Subcutaneous abdominal adipose tissue (tissue), 5 donors: ENCODE data around the gene PECR.
"Not testable (repeated sequence)": the region's sequence is repeated elsewhere in the genome, so short reads cannot be mapped to it uniquely, and the experiment has no call there.

Source experiments
- H3K27ac ChIP-seq: one replicate; pipeline ENCODE4 v1.7.0; 2013; ENCODE audit warnings: low read depth, mild to moderate bottlenecking, inconsistent platforms, low read length, moderate library complexity
- H3K27me3 ChIP-seq, 5 donors: one replicate each; pipeline ENCODE4 v1.7.0; 2013; ENCODE audit warnings: low read length in 5 of 5, inconsistent platforms in 1 of 5; ENCODE audit not compliant: control insufficient read depth in 5 of 5, insufficient read depth in 4 of 5
- H3K36me3 ChIP-seq, 5 donors: one replicate each; pipeline ENCODE4 v1.7.0; 2013; ENCODE audit warnings: low read length in 5 of 5; ENCODE audit not compliant: control insufficient read depth in 5 of 5, insufficient read depth in 5 of 5
- H3K4me1 ChIP-seq, 5 donors: one replicate each; pipeline ENCODE4 v1.7.0; 2013; ENCODE audit warnings: low read length in 5 of 5, mild to moderate bottlenecking in 3 of 5, moderate library complexity in 1 of 5; ENCODE audit not compliant: control insufficient read depth in 5 of 5, insufficient read depth in 5 of 5
- H3K4me3 ChIP-seq, 5 donors: one replicate each; pipeline ENCODE4 v1.7.0; 2013; ENCODE audit warnings: low read length in 5 of 5, low read depth in 1 of 5
- H3K9ac ChIP-seq, 5 donors: one replicate each; pipeline ENCODE4 v1.7.0; 2013; ENCODE audit warnings: low read length in 5 of 5, mild to moderate bottlenecking in 4 of 5, moderate library complexity in 3 of 5
- H3K9me3 ChIP-seq, 5 donors: one replicate each; pipeline ENCODE4 v1.7.0; 2013; ENCODE audit warnings: low read length in 5 of 5; ENCODE audit not compliant: control insufficient read depth in 5 of 5
- donor health status: healthy.
- donor health status: healthy.
- donor health status: healthy.
- donor health status: healthy.
- donor health status: healthy.

PECR gene

DNA sequence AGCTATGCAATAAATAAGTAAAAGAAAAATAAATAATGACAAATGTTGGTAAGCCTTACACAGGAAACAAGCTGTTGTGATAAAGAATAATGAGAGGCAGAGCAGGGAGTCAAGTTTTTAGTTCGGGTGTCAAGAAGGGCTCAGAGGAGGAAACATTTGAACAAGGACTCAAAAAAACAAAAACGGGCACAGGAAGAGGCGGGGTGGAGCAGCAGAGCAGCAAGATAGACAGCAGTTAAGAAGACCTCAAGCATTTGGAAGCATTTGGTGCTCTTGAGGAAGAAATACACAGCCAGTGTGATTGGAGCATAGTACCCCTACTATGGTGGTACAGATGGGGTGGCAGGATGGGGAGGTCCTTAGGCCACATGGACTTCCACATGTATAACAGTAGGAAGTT is 2.9 kb upstream of the PECR start:
- Histone ChIP-seq H3K27me3 (no peaks in the 10 kb centered on the region), H3K9me3 (no peaks in the 10 kb centered on the region), H3K4me3 (no peak overlapping the region), H3K36me3 (no peaks in the 10 kb centered on the region), H3K9ac (no peak overlapping the region), H3K27ac (no peak overlapping the region), H3K4me1 (peaks cover 1 to 20% (median 16%) of the 10 kb centered on the region in 5 donors)

DNA sequence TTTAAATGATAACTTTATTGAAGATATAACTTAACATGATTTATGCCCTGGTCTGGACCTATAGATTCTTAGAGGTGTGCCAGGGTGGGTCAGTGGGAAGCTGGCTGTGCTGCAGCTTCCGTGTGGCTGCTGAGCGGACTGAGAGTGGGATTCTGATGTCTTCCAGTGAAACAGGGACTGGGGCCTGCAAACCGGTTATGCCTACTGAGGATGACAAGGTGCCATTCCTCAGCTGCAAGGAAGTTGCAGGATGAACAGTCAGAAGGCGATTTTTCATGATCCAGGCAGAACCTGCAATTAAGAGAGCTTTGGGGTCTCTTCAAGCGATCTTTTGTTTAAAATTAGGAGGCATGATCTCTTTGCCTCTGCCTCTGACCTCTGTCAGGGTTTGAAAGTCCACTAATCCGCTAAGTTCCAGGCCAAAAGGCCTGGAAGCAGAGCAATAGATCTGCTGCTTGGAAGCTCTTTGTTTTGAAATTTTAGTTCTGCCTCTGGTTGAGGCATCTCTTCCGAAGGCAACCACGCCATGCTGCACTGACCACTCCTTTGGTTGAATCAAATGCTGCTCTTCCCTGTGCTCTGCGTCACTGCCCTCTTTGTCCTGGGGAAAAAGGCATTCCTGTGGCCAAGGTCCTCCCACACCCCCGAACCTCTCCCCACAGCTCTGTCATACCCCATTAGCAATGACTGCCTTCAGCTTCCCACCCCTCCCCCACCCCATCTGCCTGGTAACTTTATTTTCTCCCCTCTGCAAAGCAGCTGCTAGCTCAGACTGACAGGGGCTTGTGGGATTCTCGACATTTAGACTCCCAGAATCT is 2.1 kb upstream of the PECR start:
- Histone ChIP-seq H3K9ac (no peak overlapping the region), H3K27ac (no peak overlapping the region), H3K36me3 (no peaks in the 10 kb centered on the region), H3K9me3 (no peaks in the 10 kb centered on the region), H3K4me1 (peaks cover 1 to 20% (median 16%) of the 10 kb centered on the region in 5 donors), H3K27me3 (no peaks in the 10 kb centered on the region), H3K4me3 (no peak overlapping the region)

DNA sequence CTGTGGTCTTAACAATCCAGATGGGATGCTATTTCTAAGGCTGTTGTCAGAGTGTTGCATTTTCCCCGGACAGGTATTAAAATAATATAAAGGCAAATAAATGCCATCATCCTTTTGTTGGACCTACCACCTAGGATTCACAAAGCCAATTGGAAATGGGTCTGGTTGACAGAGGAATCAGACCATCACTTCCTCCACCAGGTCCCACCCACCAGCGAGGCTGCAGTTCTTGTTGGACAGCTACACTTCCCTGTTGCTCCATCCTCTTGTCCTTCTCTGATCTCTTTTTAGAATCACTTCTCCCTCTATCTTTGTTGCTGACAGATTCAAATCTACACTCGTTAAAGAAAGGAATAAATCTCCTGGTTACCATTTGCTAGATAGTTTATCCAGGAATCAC is 1.2 kb upstream of the PECR start:
- no peaks in the 10 kb centered on the region for H3K36me3 ChIP-seq
- H3K9me3 ChIP-seq, result no peaks in the 10 kb centered on the region
- peaks cover 1 to 23% (median 21%) of the 10 kb centered on the region in 5 donors for H3K4me1 ChIP-seq
- H3K27me3 ChIP-seq, result no peaks in the 10 kb centered on the region
- no peak overlapping the region for H3K9ac ChIP-seq
- no peak overlapping the region for H3K27ac ChIP-seq
- H3K4me3 ChIP-seq, result no peak overlapping the region

DNA sequence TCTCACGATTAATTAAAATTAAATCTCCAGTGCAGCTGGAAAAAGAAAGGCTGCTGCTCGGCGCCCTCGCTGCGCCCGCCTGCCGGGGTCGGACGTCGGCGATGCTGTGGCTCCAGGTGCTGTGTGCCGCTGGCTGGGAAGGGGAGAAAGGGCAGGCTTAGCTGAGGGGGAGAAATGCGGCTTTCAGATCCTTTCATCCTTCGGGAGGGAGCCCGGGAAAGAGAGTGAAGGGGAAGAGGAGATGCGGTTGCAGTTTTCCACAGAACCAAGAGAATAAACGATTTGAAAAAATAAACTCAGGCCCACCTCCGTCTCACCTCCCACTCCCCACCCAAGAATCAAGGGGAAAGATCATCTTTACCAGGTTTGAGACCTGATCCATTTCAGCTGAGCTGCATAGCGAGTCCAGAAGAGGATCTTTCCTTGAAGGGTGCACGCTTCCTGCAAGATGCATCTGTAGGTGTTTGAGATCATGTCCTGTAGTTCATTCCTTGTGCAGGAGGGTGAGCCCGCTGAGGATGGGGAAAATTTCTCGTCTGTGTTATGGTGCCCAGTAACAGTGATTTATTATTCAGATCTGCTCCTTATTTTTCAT is 605 bp upstream of the PECR start:
- H3K27ac ChIP-seq, result peak overlapping the region; percentile 37
- no peaks in the 10 kb centered on the region for H3K36me3 ChIP-seq

DNA sequence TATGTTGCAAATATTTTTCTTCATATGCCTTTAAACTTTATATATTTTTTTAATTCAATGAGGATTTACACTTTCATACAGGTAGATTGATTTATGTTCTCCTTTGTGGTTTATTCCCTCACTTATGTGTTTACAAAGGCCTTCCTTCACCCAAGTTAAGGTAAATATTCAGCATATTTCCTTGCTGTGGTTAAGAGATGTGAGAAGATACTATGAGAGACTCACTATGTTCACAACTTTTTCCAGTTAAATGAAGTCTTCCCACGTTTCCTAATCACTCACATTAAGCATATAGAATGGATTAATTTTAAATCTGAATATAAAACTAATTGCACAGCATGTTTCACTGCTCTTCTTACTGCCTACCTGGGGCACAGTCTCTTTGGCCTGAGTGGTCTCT is 597 bp downstream of the PECR start:
- Histone ChIP-seq H3K9me3 (no peaks in the 10 kb centered on the region), H3K36me3 (no peaks in the 10 kb centered on the region), H3K4me1 (peaks cover 1 to 34% (median 24%) of the 10 kb centered on the region in 5 donors), H3K27ac (peak overlapping the region; percentile 74), H3K27me3 (no peaks in the 10 kb centered on the region), H3K9ac (peak overlapping the region; percentile 73 to 90 (median 89)), H3K4me3 (peak overlapping the region; percentile 89 to 97 (median 90))

More for the DNA sequence above, 605 bp upstream of the PECR start:
- peak overlapping the region; percentile 63 to 97 (median 90) for H3K4me3 ChIP-seq
- H3K27me3 ChIP-seq, result no peaks in the 10 kb centered on the region
- peaks cover 1 to 26% (median 21%) of the 10 kb centered on the region in 5 donors for H3K4me1 ChIP-seq
- peak overlapping the region in 4 of 5 donors; percentile 69 to 78 (median 73) for H3K9ac ChIP-seq
- no peaks in the 10 kb centered on the region for H3K9me3 ChIP-seq

DNA sequence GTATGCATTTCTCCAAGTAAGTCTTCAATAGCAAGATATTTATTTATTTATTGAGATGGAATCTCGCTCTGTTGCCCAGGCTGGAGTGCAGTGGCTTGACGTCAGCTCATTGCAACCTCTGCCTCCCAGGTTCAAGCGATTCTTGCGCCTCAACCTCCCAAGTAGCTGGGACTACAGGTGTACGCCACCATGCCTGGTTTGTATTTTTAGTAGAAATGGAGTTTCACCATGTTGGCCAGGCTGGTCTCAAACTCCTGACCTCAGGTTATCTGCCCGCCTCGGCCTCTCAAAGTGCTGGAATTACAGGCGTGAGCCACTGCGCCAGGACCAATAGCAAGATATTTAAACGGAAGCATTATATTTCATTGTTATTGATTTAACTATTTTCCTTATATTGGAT is 1.6 kb downstream of the PECR start:
- H3K4me1 ChIP-seq, result peaks cover 1 to 43% (median 26%) of the 10 kb centered on the region in 5 donors
- not testable (repeated sequence) for H3K9me3 ChIP-seq, H3K36me3 ChIP-seq, H3K27me3 ChIP-seq, H3K9ac ChIP-seq
- H3K4me3 ChIP-seq, result peak overlapping the region in 4 of 5 donors; percentile 89 to 97 (median 93)
- H3K27ac ChIP-seq, result peak overlapping the region; percentile 74

DNA sequence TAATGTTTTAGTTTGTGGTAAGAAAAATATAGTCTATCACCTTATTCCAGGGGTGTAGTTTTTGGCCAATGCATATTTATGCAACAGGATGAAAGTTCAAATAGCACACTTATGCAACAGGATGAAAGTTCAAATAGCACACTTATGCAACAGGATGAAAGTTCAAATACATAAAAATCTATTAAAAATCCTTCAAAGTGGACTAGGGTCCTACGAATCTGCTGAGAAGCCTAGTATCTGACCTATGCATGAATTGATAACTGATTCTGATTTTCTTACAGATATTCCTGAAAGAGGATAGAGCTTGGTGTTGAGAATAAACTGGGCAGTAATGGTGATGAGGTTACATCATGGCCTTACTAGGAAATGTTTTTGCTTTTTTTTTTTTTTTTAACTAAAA is 2.8 kb downstream of the PECR start:
- H3K36me3 ChIP-seq, result peaks cover 0 to 7% (median 2%) of the 10 kb centered on the region in 5 donors

DNA sequence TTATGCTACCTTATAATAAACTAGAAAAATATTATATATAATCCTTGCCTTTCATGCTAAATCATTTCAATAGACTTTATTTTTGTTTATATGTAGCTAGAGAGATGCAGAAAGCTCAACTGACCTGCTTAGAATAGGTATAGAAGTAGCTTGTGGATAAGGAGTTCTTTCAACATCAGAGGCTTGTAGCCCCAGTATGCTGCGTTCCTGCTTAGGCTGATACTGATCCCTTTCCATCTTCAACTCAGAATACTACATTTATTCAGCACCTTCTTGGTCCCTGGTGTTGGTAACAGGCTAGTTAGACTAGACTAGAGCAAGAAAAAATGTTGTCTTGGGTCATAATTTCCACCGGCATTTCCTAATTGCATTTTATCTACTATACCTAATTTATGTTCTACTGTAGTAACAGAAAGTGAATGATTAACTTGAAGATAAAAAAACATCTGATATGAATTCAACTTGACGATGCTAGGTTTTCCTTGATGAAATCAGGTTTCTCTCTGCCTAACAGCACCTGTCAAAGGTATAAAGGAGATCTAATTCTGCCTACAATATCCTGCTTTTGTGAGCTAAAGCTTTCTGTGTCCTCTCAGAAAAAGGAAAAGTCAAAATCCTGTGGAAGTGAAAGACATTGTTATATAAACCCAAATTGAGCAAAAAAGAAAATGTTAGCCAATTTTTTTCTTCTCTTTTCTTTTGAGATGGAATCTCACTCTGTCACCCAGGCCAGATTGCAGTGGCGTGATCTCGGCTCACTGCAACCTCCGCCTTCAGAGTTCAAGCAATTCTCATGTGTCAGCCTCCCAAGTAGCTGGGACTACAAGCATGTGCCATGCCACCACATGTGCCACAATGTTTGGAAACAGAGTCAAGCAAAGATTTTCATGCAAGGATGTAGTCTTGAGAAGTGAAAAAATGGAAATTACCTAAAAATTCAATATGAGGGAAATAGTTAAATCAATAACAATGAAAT is 5.8 kb downstream of the PECR start:
- peak overlapping the region in 2 of 5 donors; percentile 0 to 38 for H3K9ac ChIP-seq
- no peak overlapping the region for H3K4me3 ChIP-seq
- no peaks in the 10 kb centered on the region for H3K9me3 ChIP-seq
- no peaks in the 10 kb centered on the region for H3K27me3 ChIP-seq
- H3K27ac ChIP-seq, result peak overlapping the region; percentile 81
- H3K4me1 ChIP-seq, result peaks cover 1 to 61% (median 27%) of the 10 kb centered on the region in 5 donors
- peaks cover 0 to 14% (median 6%) of the 10 kb centered on the region in 5 donors for H3K36me3 ChIP-seq

More for the DNA sequence above, 2.8 kb downstream of the PECR start:
- Histone ChIP-seq H3K4me3 (no peak overlapping the region), H3K4me1 (peaks cover 1 to 56% (median 28%) of the 10 kb centered on the region in 5 donors), H3K9me3 (no peaks in the 10 kb centered on the region), H3K9ac (peak overlapping the region in 1 of 5 donors; percentile 41), H3K27ac (peak overlapping the region; percentile 74), H3K27me3 (no peaks in the 10 kb centered on the region)

DNA sequence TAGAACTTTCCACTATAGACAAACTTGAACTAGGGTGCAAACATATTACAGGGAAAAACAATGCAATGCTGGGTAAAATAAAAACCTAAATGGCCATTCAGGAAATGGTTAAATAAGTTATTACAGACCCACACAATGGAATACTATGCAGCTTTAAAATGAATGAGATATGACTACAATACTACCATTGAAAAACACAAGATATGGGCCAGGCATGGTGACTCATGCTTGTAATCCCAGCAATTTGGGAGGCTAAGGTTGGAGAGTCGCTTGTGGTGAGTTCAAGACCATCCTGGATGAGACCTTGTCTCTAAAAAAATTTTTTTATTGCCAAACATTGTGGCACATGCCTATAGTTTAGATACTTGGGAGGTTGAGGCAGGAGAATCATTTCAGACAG is 6.8 kb downstream of the PECR start:
- Histone ChIP-seq H3K36me3 (peaks cover 0 to 14% (median 6%) of the 10 kb centered on the region in 5 donors), H3K27ac (peak overlapping the region; percentile 81), H3K9ac (no peak overlapping the region), H3K4me3 (no peak overlapping the region), H3K4me1 (peaks cover 0 to 63% (median 28%) of the 10 kb centered on the region in 5 donors), H3K9me3 (no peaks in the 10 kb centered on the region), H3K27me3 (no peaks in the 10 kb centered on the region)
